ENCODE results near the gene MPL. TPM values are rescaled to one million over a fixed set of nuclear protein-coding genes. Genes with fewer than 3 reads are reported as not detected.

Gene MPL
- total and polyA plus RNA-seq, 10 of the 15 experiments (the other 5 are each of a cell fraction or from before 2014, with no cell fraction given): not detected

DNA sequence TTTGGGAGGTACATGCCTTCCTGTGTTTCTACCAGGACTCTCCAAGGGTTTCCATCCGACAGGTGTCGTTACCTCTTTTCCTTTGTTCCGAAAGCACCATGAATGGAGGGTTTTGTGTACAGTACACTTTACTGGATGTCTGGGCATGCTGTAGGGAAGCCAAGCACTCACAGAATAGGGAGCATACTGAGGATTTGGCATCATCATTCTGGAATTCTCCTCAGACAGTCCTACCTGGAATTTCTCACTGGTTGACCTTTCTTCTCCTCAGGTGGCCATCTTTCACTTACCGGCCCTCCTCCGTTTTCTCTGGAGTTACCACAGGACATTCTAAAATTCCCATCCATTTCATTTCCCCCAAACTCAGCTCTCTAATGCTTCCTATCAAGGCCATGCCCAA, 5.9 kb upstream of the MPL start:
- ChIA-PET POLR2A (no interaction called here), RAD21 (ENCODE audit: unreplicated experiment) (interaction anchor here (2.5 kb wide), 1 partner anchor 92 kb away, joined by 11 read pairs; no protein-coding TSS in a partner anchor), CTCF (interaction anchor here (0.7 kb wide), 1 partner anchor 238 kb away, joined by 3 read pairs; no protein-coding TSS in a partner anchor), SMC1A (ENCODE audit: uncharacterized antibody, unreplicated experiment) (no interaction called here)
- Histone ChIP-seq H3K27ac (ENCODE audit: control insufficient read depth, insufficient read depth) (no peak overlapping the region), H2AFZ (ENCODE audit: control insufficient read depth, low read depth, low read length) (no peak overlapping the region), H4K20me1 (ENCODE audit: control insufficient read depth, insufficient read depth) (no peaks in the 10 kb centered on the region), H3K4me3 (no peak overlapping the region), H3K27me3 (replicated peaks in 1 of 2; ENCODE audit: control insufficient read depth in 2 of 2, insufficient read depth in 2 of 2, low read length in 1 of 2) (no peaks in the 10 kb centered on the region), H3K4me1 (ENCODE audit: control insufficient read depth, insufficient read depth, low read length) (no peaks in the 10 kb centered on the region), H3K36me3 (ENCODE audit: control insufficient read depth in 2 of 2, insufficient read depth in 2 of 2, low read length in 1 of 2) (no peaks in the 10 kb centered on the region), H3K79me2 (ENCODE audit: control insufficient read depth, insufficient read depth, low read length) (no peaks in the 10 kb centered on the region), H3K9ac (ENCODE audit: control insufficient read depth, insufficient read depth, low read length) (no peak overlapping the region), H3K4me2 (ENCODE audit: control insufficient read depth, insufficient read depth) (no peak overlapping the region), H3K9me3 (replicated peaks; ENCODE audit: control insufficient read depth, insufficient read depth, low read length) (no peaks in the 10 kb centered on the region; the same call in 2 of the 3 replicates)
- intact Hi-C loops (cut with micrococcal nuclease; ENCODE audit: unreplicated experiment) (no loop called here), in situ Hi-C loops (cut with MboI) (no loop called here)
- TF ChIP-seq, protein P1, sequence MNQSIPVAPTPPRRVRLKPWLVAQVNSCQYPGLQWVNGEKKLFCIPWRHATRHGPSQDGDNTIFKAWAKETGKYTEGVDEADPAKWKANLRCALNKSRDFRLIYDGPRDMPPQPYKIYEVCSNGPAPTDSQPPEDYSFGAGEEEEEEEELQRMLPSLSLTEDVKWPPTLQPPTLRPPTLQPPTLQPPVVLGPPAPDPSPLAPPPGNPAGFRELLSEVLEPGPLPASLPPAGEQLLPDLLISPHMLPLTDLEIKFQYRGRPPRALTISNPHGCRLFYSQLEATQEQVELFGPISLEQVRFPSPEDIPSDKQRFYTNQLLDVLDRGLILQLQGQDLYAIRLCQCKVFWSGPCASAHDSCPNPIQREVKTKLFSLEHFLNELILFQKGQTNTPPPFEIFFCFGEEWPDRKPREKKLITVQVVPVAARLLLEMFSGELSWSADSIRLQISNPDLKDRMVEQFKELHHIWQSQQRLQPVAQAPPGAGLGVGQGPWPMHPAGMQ (IDR thresholded peaks at IDR 0.05; ENCODE audit: borderline replicate concordance): no peak
- TF ChIP-seq EGR1 (IDR thresholded peaks at IDR 0.05; ENCODE audit: borderline replicate concordance in 1 of 2, low read depth in 2 of 2, low read length in 2 of 2): no peak
- TF ChIP-seq CHD1 (IDR thresholded peaks at IDR 0.05; ENCODE audit: low read depth, low read length): no peak
- no peak for TF ChIP-seq MTA3 (IDR thresholded peaks at IDR 0.05; ENCODE audit: borderline replicate concordance, low read length)
- TF ChIP-seq IRF4 (IDR thresholded peaks at IDR 0.05; ENCODE audit: low read depth, low read length): no peak
- TF ChIP-seq POLR2AphosphoS2 (IDR thresholded peaks at IDR 0.05; ENCODE audit: low read depth, low read length): no peak
- TF ChIP-seq, protein P2, sequence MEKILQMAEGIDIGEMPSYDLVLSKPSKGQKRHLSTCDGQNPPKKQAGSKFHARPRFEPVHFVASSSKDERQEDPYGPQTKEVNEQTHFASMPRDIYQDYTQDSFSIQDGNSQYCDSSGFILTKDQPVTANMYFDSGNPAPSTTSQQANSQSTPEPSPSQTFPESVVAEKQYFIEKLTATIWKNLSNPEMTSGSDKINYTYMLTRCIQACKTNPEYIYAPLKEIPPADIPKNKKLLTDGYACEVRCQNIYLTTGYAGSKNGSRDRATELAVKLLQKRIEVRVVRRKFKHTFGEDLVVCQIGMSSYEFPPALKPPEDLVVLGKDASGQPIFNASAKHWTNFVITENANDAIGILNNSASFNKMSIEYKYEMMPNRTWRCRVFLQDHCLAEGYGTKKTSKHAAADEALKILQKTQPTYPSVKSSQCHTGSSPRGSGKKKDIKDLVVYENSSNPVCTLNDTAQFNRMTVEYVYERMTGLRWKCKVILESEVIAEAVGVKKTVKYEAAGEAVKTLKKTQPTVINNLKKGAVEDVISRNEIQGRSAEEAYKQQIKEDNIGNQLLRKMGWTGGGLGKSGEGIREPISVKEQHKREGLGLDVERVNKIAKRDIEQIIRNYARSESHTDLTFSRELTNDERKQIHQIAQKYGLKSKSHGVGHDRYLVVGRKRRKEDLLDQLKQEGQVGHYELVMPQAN (conservative IDR thresholded peaks at IDR 0.05): no peak
- TF ChIP-seq MYC (IDR thresholded peaks at IDR 0.05; ENCODE audit: insufficient read depth, insufficient read length, insufficient replicate concordance, low read length, severe bottlenecking): no peak
- no peak for TF ChIP-seq RCOR1 (conservative IDR thresholded peaks at IDR 0.05; ENCODE audit: low read depth, low read length)
- no peak for TF ChIP-seq BACH1 (IDR thresholded peaks at IDR 0.05; ENCODE audit: borderline replicate concordance)
- TF ChIP-seq, protein P3, sequence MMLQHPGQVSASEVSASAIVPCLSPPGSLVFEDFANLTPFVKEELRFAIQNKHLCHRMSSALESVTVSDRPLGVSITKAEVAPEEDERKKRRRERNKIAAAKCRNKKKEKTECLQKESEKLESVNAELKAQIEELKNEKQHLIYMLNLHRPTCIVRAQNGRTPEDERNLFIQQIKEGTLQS (IDR thresholded peaks at IDR 0.05; ENCODE audit: borderline replicate concordance, extremely low read depth, low read depth, low read length): no peak
- no peak for TF ChIP-seq FOXM1 (IDR thresholded peaks at IDR 0.05; ENCODE audit: low read depth, low read length)
- WGBS (ENCODE audit: insufficient coverage, insufficient replicate concordance, low lambda C conversion rate, missing lambda C conversion rate): 92% methylated on average over 5 of the region's 5 CpGs
- no TSS peak for BruUV-seq (replicated peaks)
- no peak for FAIRE-seq
- no peak for ATAC-seq
- DNase-seq (ENCODE audit: low read depth, low spot score): no peak

All from GM12878 (cell line).